Measurements from ENCODE around the gene PPP1R9A.

PPP1R9A gene

GRCh38 chr7:94999601-95000000, 92.2 kb downstream of the PPP1R9A start (continued):
- TF ChIP-seq ZNF140 (tag by site-specific recombination; IDR thresholded peaks at IDR 0.05) (peak; percentile 76; the same call in 1 of the 2 replicates), ZBTB11 (tag by site-specific recombination; conservative IDR thresholded peaks at IDR 0.05; ENCODE audit: low read depth) (peak; percentile 67), ZNF426 (tag by site-specific recombination; IDR thresholded peaks at IDR 0.05) (peak; percentile 85)

GRCh38 chr7:95001258-95001657, 93.9 kb downstream of the PPP1R9A start:
- ChIA-PET POLR2A (no interaction called here), CTCF (no interaction called here)
- H3K36me3 ChIP-seq (ENCODE audit: control insufficient read depth in 2 of 2, insufficient read depth in 1 of 2, low read length in 2 of 2) = no peaks in the 10 kb centered on the region
- H3K27ac ChIP-seq (ENCODE audit: extremely low read depth, low read depth, low read length) = no peak overlapping the region
- H3K4me3 ChIP-seq (ENCODE audit: low read depth, low read length) = no peak overlapping the region
- peaks cover 7% of the 10 kb centered on the region; the same call in 1 of the 2 replicates for H3K4me1 ChIP-seq (ENCODE audit: control insufficient read depth, insufficient read depth, low read length)
- no peaks in the 10 kb centered on the region for H3K9me3 ChIP-seq (ENCODE audit: control insufficient read depth, insufficient read depth, low read depth, low read length)
- no peak for TF ChIP-seq ZNF302 (tag by site-specific recombination; IDR thresholded peaks at IDR 0.05; ENCODE audit: low read depth)
- no peak for TF ChIP-seq ZNF544 (tag by site-specific recombination; IDR thresholded peaks at IDR 0.05)
- no peak for TF ChIP-seq ZFP41 (tag by site-specific recombination; IDR thresholded peaks at IDR 0.05; ENCODE audit: borderline replicate concordance)
- TF ChIP-seq ZNF169 (tag by site-specific recombination; IDR thresholded peaks at IDR 0.05) = no peak
- TF ChIP-seq TCF7L2 (IDR thresholded peaks at IDR 0.05; ENCODE audit: borderline replicate concordance, low read depth, low read length) = no peak
- TF ChIP-seq ZNF221 (tag by site-specific recombination; IDR thresholded peaks at IDR 0.05; ENCODE audit: borderline replicate concordance) = no peak
- no peak for TF ChIP-seq ZNF114 (tag by site-specific recombination; IDR thresholded peaks at IDR 0.05)
- no peak for TF ChIP-seq ZNF704 (tag by site-specific recombination; IDR thresholded peaks at IDR 0.05)
- TF ChIP-seq ZNF561 (tag by site-specific recombination; IDR thresholded peaks at IDR 0.05; ENCODE audit: borderline replicate concordance) = no peak
- no peak for TF ChIP-seq ZNF792 (tag by site-specific recombination; IDR thresholded peaks at IDR 0.05)
- TF ChIP-seq ZNF548 (tag by site-specific recombination; IDR thresholded peaks at IDR 0.05) = no peak
- TF ChIP-seq FEZF1 (tag by site-specific recombination; IDR thresholded peaks at IDR 0.05) = no peak
- no peak for TF ChIP-seq ZNF621 (tag by site-specific recombination; IDR thresholded peaks at IDR 0.05)
- no peak for TF ChIP-seq ZFP3 (tag by site-specific recombination; IDR thresholded peaks at IDR 0.05; ENCODE audit: low read depth)
- no peak for TF ChIP-seq ZBTB26 (tag by site-specific recombination; optimal IDR thresholded peaks at IDR 0.05)
- TF ChIP-seq ZNF776 (tag by site-specific recombination; IDR thresholded peaks at IDR 0.05; ENCODE audit: borderline replicate concordance) = no peak
- TF ChIP-seq ZFHX2 (tag by site-specific recombination; conservative IDR thresholded peaks at IDR 0.05) = no peak
- no peak for TF ChIP-seq ZNF488 (tag by site-specific recombination; IDR thresholded peaks at IDR 0.05)
- no peak for TF ChIP-seq ZNF174 (tag by site-specific recombination; IDR thresholded peaks at IDR 0.05)
